ENCODE results near the gene HMCN2.

Gene HMCN2

DNA sequence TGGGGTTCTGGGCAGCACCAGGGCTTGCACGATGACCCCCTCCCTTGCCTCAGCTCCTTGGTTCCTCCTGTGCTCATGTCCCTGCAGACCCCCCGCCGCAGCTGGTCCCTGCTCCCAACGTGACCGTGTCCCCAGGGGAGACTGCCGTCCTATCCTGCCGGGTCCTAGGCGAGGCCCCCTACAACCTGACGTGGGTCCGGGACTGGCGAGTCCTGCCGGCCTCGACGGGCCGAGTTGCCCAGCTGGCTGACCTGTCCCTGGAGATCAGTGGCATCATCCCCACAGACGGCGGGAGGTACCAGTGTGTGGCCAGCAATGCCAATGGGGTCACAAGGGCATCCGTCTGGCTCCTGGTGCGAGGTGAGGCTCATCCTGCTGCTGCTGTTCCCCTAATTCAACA lies 39.1 kb downstream of the HMCN2 start:
- Histone ChIP-seq H3K36me3 (ENCODE audit: control insufficient read depth, insufficient read depth, low read length) (no peaks in the 10 kb centered on the region), H3K9me3 (ENCODE audit: control insufficient read depth, low read length) (no peaks in the 10 kb centered on the region), H3K4me3 (ENCODE audit: low read depth, low read length) (no peak overlapping the region), H3K9ac (no peak overlapping the region), H3K79me2 (no peaks in the 10 kb centered on the region), H3K4me2 (ENCODE audit: low read length) (no peak overlapping the region), H3K27ac (no peak overlapping the region), H2AFZ (no peak overlapping the region), H3K27me3 (ENCODE audit: control insufficient read depth, insufficient read depth, low read length) (no peaks in the 10 kb centered on the region), H3K4me1 (no peaks in the 10 kb centered on the region)
- TF ChIP-seq, protein P1, sequence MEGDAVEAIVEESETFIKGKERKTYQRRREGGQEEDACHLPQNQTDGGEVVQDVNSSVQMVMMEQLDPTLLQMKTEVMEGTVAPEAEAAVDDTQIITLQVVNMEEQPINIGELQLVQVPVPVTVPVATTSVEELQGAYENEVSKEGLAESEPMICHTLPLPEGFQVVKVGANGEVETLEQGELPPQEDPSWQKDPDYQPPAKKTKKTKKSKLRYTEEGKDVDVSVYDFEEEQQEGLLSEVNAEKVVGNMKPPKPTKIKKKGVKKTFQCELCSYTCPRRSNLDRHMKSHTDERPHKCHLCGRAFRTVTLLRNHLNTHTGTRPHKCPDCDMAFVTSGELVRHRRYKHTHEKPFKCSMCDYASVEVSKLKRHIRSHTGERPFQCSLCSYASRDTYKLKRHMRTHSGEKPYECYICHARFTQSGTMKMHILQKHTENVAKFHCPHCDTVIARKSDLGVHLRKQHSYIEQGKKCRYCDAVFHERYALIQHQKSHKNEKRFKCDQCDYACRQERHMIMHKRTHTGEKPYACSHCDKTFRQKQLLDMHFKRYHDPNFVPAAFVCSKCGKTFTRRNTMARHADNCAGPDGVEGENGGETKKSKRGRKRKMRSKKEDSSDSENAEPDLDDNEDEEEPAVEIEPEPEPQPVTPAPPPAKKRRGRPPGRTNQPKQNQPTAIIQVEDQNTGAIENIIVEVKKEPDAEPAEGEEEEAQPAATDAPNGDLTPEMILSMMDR (IDR thresholded peaks at IDR 0.05) = no peak

DNA sequence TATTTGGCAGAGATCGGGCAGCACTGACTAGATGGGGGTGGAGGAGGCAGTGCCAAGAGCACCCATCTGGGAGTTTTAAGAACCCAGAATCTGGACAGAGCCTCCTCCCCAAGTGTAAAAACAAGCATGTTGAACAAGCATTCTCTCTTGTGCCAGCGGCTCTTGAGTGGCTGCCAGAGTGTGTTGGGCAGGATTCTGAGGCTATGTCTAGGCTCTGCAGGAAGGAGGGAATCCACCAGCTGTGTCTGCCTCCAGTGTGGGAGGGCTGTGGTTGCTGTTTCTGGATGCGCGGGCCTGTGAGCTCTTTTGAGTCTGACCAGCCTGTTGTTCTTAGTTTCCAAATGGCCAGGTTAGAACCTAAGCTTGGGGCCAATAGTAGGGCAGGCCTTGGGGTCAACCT lies 39.8 kb downstream of the HMCN2 start:
- TF ChIP-seq, protein P1 (IDR thresholded peaks at IDR 0.05) = no peak
- no peaks in the 10 kb centered on the region for H3K36me3 ChIP-seq (ENCODE audit: control insufficient read depth, insufficient read depth, low read length)
- H3K9ac ChIP-seq = no peak overlapping the region
- no peak overlapping the region for H2AFZ ChIP-seq
- no peaks in the 10 kb centered on the region for H3K79me2 ChIP-seq
- H3K4me1 ChIP-seq = no peaks in the 10 kb centered on the region
- no peak overlapping the region for H3K4me3 ChIP-seq (ENCODE audit: low read depth, low read length)
- H3K9me3 ChIP-seq (ENCODE audit: control insufficient read depth, low read length) = no peaks in the 10 kb centered on the region
- no peak overlapping the region for H3K4me2 ChIP-seq (ENCODE audit: low read length)
- no peaks in the 10 kb centered on the region for H3K27me3 ChIP-seq (ENCODE audit: control insufficient read depth, insufficient read depth, low read length)
- H3K27ac ChIP-seq = no peak overlapping the region

DNA sequence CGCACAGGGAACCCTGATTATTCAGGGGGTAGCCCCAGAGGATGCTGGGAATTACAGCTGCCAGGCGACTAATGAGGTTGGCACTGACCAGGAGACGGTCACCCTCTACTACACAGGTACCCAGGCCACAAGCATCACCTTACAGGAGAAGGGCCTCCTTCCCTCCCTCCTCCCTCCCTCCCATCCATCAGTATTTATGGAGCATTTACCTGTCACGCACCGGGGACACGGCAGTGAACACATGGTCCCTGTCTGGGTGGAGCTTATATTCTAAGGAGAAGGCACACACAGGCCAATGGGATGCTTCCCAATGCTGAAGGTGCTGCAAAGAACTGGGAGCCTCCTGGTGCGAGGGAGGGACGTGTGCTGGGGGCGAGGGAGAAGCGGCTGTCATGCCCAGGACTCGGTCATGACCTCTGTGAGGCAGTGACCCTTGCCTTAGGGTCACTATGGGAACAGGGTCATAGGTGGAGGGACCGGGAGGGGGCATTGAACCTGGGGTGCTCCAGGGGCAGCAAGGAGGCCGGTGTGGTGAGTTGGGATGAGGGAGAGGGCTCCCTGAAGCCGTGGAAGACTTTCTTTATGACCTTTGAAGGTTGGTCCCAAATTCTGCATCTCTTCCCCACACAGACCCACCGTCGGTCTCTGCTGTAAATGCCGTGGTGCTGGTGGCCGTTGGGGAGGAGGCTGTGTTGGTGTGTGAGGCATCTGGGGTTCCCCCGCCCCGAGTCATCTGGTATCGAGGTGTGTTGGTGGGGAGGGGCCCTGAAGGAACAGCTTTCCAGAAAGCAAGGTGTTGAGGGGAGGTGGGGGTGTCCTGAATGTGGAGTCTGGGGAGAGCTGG lies 41.5 kb downstream of the HMCN2 start:
- no peaks in the 10 kb centered on the region for H3K9me3 ChIP-seq (ENCODE audit: control insufficient read depth, low read length)
- no peak overlapping the region for H3K4me3 ChIP-seq (ENCODE audit: low read depth, low read length)
- H3K27ac ChIP-seq = no peak overlapping the region
- no peaks in the 10 kb centered on the region for H3K36me3 ChIP-seq (ENCODE audit: control insufficient read depth, insufficient read depth, low read length)
- H3K4me2 ChIP-seq (ENCODE audit: low read length) = no peak overlapping the region
- H3K79me2 ChIP-seq = no peaks in the 10 kb centered on the region
- TF ChIP-seq, protein P1 (IDR thresholded peaks at IDR 0.05) = no peak
- no peak overlapping the region for H3K9ac ChIP-seq
- H3K4me1 ChIP-seq = no peaks in the 10 kb centered on the region
- no peak overlapping the region for H2AFZ ChIP-seq
- H3K27me3 ChIP-seq (ENCODE audit: control insufficient read depth, insufficient read depth, low read length) = no peaks in the 10 kb centered on the region

DNA sequence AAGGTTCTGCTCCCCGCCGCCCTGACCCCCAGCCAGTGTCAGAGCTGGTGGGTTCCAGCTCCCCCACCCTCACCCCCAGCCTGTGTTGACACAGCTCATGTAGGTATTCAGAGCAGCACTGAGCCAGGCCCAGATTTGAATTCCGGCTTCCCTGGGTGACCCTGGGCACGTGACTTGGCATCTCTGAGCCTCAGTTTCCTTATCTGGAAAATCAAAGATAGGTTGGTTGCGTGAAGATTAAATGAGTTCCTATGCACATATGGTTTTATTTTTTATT lies 42.0 kb downstream of the HMCN2 start:
- no peak overlapping the region for H2AFZ ChIP-seq
- H3K79me2 ChIP-seq = no peaks in the 10 kb centered on the region
- no peak overlapping the region for H3K27ac ChIP-seq
- no peak overlapping the region for H3K4me2 ChIP-seq (ENCODE audit: low read length)
- TF ChIP-seq, protein P1 (IDR thresholded peaks at IDR 0.05) = no peak
- H3K27me3 ChIP-seq (ENCODE audit: control insufficient read depth, insufficient read depth, low read length) = no peaks in the 10 kb centered on the region
- H3K4me3 ChIP-seq (ENCODE audit: low read depth, low read length) = no peak overlapping the region
- H3K36me3 ChIP-seq (ENCODE audit: control insufficient read depth, insufficient read depth, low read length) = no peaks in the 10 kb centered on the region
- H3K9me3 ChIP-seq (ENCODE audit: control insufficient read depth, low read length) = no peaks in the 10 kb centered on the region
- H3K4me1 ChIP-seq = no peaks in the 10 kb centered on the region
- H3K9ac ChIP-seq = no peak overlapping the region

DNA sequence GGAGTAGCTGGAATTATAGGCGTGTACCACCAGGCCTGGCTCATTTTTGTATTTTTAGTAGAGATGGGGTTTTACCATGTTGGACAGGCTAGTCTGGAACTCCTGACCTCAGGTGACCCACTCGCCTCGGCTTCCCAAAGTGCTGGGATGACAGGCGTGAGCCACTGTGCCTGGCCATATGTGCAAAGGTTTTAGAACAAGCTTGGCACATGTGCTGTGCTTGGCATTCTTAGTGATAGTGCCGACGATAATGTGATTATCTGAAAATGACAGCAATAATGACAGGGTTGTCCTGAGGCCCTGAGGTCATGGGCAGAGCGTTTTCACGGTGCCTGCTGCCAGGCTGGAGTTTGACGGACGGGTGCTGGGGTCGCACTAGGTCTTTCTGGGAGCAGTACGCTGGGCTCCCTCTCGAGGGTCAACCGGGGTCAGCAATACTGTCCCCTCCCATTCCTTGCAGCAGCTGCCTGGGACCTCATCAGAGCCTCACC lies 42.6 kb downstream of the HMCN2 start:
- no peaks in the 10 kb centered on the region for H3K27me3 ChIP-seq (ENCODE audit: control insufficient read depth, insufficient read depth, low read length)
- no peak overlapping the region for H3K27ac ChIP-seq
- no peak overlapping the region for H2AFZ ChIP-seq
- H3K79me2 ChIP-seq = no peaks in the 10 kb centered on the region
- TF ChIP-seq, protein P1 (IDR thresholded peaks at IDR 0.05) = no peak
- H3K36me3 ChIP-seq (ENCODE audit: control insufficient read depth, insufficient read depth, low read length) = no peaks in the 10 kb centered on the region
- H3K9ac ChIP-seq = no peak overlapping the region
- H3K9me3 ChIP-seq (ENCODE audit: control insufficient read depth, low read length) = no peaks in the 10 kb centered on the region
- H3K4me2 ChIP-seq (ENCODE audit: low read length) = no peak overlapping the region
- no peaks in the 10 kb centered on the region for H3K4me1 ChIP-seq
- no peak overlapping the region for H3K4me3 ChIP-seq (ENCODE audit: low read depth, low read length)

Data from parathyroid adenoma (tissue), 2 donors.